HuH-7 (cell line): ENCODE measurements around the gene CCL16.
"Not testable (repeated sequence)": the region's sequence is repeated elsewhere in the genome, so short reads cannot be mapped to it uniquely, and the experiment has no call there.

ENCODE experiments used
- DNase-seq: peaks from one replicate; pipeline ENCODE4 v3.0.0; 2011; ENCODE audit warnings: low spot score

CCL16 gene

GRCh38 chr17:35981246-35981645, at the start of gene CCL16:
Gene CCL16 (minus strand): TSS chr17:35981497. CDS start chr17:35981420, 77 bp downstream.
- DNase-seq: no peak

DNA sequence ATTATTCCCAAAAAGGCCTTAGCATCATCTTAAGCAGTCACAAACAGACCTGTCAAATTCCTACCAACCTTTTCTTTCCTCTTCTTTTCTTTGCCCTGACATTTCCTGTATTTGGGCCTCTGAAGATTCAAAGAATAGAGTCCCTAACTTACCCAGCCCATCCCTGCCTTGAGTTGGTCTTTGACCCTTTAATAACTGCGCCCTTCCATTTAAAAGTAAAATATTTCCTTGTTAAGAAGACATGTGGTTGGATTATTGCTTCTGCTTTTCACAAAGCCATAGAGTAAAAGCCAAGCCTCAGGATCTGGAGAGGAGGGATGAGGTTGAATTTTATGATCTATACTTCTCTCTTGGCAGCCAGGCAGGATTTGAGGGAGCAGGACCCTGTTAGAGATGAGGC, 49.7 kb upstream of the CCL16 start:
- no peak for DNase-seq

DNA sequence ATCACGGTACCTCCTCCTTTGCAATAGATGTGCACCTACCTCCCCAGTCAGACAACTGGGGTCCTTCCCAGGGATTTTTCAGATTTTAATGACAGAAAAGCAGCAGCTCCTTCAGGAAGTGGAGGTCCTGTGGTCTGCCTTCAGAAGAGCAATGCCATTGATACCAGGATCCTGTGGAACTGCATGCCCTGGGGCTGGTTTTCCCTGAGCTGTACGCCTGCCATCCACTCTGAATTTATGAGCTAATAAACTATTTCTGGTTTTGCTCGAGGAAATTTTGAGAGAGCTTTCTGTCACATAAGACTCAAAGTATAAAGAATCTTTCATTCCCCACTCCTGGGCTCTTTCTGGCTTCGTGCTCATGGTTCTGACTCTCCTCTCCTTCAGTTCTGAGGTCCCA, 46.5 kb upstream of the CCL16 start:
- no peak for DNase-seq

- no peak for DNase-seq
Observed at GRCh38 chr17:36024106-36024869, 43.0 kb upstream of the CCL16 start.

GRCh38 chr17:36019423-36019822, 38.1 kb upstream of the CCL16 start:
- no peak for DNase-seq

- no peak for DNase-seq
Observed at GRCh38 chr17:36017799-36018198, 36.5 kb upstream of the CCL16 start, which contains the start of gene CCL23. Gene CCL23 (minus strand): TSS chr17:36017972. CDS start chr17:36017897, 75 bp downstream.

GRCh38 chr17:36016555-36016954, 35.3 kb upstream of the CCL16 start:
- DNase-seq: no peak

- not testable (repeated sequence) for DNase-seq
Observed at GRCh38 chr17:36015895-36016294, 34.6 kb upstream of the CCL16 start.

- no peak for DNase-seq
Observed at GRCh38 chr17:36014946-36015345, 33.6 kb upstream of the CCL16 start.

GRCh38 chr17:36011201-36011600, 29.9 kb upstream of the CCL16 start:
- DNase-seq: no peak

DNA sequence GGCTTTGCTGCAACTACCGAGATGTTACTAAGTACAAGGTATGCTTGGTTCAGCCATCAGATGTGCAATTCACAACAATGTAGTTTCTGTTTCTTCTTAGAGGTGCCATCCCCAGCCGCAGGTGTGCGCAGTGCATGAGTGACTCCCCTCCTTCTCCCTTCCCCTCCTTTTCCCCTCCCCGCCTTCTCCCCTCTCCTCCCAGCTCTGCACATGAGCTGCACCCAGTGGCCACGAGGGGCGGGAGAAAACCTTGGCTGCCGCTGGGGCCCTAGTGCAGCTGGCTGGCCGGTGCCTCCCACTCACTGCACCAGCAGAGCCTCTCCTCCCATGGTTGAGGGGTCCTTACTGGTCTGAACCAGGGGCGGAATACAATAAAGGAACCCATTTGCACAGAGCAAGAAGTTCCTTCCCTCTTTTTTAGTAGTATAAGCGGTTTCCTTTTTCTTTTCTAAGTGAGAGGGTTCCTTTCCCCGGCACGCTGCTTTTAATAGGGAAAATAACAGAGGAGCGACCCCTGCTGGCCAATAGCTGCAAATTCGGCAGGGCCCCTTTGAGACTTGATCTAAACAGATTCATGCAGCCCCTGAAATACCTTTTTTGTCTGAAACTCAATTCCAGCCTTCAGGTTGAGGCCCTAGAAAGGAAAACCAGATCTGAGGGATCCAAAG, 27.8 kb upstream of the CCL16 start:
- no peak for DNase-seq

GRCh38 chr17:36004594-36005108, 23.4 kb upstream of the CCL16 start:
- no peak for DNase-seq

- DNase-seq: no peak
Observed at GRCh38 chr17:36002631-36003030, 21.3 kb upstream of the CCL16 start.

GRCh38 chr17:36001862-36002603, 20.7 kb upstream of the CCL16 start:
- DNase-seq: peak; percentile 31

- peak; percentile 12 for DNase-seq
Observed at GRCh38 chr17:36001110-36001771, 19.9 kb upstream of the CCL16 start, which contains the start of gene CCL15. Gene CCL15 (minus strand): TSS chr17:36001553. CDS start chr17:36001492, 61 bp downstream.

DNA sequence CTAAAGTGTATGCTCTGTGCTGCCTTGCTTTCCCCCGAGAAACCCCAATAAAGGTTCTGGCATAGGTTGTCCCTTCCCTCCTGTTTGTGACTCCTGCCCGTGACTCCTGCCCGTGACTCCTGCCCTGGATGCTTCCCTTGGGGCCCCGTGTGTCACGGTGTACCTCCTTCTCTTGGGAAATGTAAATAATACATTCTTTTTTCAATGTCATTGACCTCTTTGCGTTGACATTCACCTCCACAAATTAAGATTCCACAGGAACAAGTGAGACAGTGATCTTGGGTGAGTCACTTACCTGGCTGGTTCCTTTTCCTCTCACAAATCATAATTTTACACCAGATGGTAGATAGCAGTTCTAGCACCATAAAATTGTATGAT, 19.4 kb upstream of the CCL16 start:
- DNase-seq: no peak

DNA sequence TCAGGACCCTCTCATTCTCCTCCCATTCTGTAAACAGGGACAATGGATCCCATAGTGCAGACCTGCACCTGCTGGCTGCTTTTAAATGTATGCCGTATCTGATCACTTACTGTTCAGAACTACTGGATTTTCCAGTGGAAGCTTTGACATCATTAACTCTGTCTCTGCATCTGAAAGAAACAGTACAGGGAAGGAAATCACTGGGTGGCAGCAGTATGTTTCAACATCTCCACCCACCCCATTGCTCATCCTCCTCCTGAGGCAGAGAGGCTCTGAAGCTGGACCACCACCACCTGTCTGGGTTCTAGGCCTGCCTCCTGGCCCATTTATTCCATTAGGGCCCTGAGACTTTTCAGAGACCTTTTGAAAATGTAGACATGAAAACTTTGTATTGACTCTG, 17.5 kb upstream of the CCL16 start:
- DNase-seq: no peak

- no peak for DNase-seq
Observed at GRCh38 chr17:35998018-35998545, 16.8 kb upstream of the CCL16 start.

GRCh38 chr17:35995346-35995745, 14.0 kb upstream of the CCL16 start:
- not testable (repeated sequence) for DNase-seq

DNA sequence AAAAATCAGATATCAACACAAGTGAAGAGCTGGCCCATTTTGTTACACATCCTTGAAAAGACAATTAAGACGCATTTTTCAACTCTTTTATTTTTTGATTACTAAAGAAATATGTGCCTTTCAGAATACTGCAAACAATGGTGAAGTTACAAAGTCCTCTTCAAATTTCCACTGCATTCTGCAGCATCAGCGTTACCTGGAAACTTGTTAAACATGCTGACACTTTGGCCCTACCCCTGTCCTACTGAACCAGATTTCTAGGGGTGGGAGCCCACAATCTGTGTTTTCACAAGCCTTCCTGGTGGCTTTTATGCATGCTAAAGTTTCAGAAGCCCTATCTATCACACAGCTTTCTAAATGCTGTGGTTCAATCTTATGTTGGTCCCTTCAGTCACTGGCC, 9.8 kb upstream of the CCL16 start:
- DNase-seq: no peak

DNA sequence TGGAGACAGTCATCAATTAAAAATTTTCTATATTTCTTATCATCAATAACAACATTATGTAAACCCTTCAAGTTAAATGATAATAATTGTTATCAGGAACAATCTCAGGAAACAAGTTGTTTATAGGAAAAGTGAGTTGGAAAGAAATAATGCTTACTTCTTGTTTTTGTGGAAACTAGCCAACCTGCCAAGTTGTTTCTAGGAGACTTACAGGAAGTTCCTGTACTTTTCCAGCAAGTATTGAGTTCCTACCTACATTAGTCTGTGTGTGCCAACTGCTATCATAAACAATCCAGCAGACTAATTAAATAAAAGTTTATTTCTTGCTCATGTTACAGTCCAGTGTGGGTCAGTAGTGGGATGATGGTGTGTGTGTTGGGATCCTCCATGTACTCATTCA, 6.9 kb upstream of the CCL16 start:
- no peak for DNase-seq

- no peak for DNase-seq
Observed at GRCh38 chr17:35986643-35987042, 5.3 kb upstream of the CCL16 start, which contains the start of gene CCL14. Gene CCL14 (minus strand): TSS chr17:35986729. CDS start chr17:35986649, 80 bp downstream.
